RCC 7860 (cell line): ENCODE measurements around the gene P2RY6.

Experiments
- DNase-seq: peaks from one replicate; pipeline ENCODE4 v3.0.0-alpha.2; 2015; ENCODE audit warnings: low spot score
- FAIRE-seq: peaks from 2 replicates; lab custom pipeline; 2012; peaks lifted over from hg19 to GRCh38; lab: Jason Lieb, UNC

Gene P2RY6

DNA sequence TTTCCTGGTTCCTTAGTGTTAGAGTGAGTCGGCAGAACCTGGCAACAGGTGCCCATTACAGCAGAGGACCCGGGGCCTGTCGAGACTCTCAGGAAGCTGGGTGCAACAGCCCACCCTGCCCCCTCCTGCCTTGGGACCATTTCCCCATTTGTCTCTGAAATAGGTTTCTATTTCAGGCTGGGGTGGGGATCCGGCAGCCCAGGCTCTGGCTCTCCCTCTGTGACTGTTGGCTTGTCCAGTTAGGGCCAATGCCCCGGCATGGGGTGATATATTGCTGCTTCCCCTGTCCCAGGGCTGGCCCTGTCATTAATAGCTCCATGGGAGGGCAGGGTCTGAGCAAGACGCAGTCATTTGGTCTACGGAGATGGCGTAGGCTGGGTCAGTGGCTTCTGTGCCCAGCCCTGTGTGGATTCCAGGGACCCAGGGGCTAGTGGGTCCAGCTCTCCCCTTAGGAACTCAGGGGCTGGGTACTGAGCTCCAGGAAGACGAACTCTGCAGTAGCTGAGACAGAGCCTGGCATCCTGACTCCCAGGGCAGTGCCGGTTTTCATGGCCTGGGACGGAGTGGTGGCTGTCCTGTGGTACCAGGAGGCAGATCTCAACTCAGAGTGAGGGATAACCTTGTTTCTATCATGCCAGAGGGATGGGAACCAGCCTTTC lies 2.7 kb downstream of the P2RY6 start:
- FAIRE-seq: no peak

DNA sequence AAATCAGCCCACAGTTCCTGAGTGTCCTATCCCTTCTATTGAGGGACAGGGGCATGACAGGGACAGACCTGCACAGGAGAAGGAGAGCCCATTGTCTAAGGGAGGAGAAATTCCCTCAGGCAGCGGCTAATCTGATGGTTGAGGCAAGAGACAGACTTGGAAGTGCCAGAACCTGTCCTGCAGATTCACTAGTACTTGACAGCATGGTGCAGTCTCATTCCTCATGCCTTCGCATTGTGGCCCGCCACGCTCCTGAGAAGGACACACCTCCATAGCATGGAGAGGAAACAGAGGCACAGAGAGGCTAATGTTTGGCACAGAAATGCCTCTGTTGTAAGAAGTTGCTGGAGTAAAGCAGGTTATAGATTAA lies 3.2 kb downstream of the P2RY6 start:
- no peak for FAIRE-seq
- DNase-seq: no peak

More for the DNA sequence above, 2.7 kb downstream of the P2RY6 start:
- no peak for DNase-seq

DNA sequence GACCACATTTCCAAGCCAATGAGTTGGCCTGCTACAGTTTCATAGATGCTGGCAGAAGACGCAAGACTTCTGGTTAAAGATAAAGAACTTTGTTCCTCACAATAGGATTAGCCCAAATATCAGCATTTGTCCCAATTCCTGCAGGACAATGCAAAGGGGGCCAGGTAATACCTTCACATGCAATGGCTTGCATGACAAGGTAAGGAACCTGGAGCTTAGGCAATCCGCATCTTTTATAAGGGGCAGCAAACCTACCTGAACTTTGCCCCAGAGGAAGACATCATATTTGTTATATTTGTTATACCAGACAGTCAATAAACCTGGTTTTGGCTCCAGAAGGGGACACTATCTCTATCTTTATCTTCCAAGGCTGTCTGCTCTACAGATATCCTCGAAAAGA lies 5.3 kb downstream of the P2RY6 start:
- no peak for FAIRE-seq
- DNase-seq: no peak

GRCh38 chr11:73280626-73281025 lies 8.5 kb downstream of the P2RY6 start:
- DNase-seq (no peak), FAIRE-seq (no peak)

DNA sequence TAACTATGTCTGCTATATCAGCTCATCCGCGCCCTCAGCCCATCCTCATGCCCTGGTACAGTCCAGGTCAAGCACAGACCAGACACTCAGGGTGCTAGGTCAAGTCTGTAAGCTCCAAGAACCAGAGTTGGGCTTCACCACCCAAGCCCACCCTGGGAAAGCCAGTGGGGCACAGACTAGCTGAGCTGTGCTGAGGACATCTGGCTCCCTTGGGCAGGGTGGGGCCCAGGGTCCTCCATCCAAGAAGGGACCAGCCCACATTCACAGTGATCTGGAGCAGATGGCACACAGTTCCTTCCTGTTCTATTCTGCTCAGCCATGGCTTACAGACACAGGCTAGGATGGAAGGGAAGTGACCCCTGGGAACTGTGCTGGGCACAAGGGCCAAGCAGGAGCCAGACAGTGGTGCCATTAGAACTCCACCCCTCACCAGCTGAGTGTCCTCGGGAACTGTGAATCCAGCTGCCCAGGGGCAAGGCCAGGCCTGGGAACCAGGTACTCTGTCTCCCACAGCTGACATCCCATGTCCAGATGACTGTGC lies 9.1 kb downstream of the P2RY6 start:
- DNase-seq (no peak), FAIRE-seq (no peak)

GRCh38 chr11:73281796-73282660 lies 9.9 kb downstream of the P2RY6 start:
- DNase-seq: no peak
- FAIRE-seq: no peak

- DNase-seq: no peak
- no peak for FAIRE-seq
Measured at GRCh38 chr11:73283276-73284000, 11.3 kb downstream of the P2RY6 start.

DNA sequence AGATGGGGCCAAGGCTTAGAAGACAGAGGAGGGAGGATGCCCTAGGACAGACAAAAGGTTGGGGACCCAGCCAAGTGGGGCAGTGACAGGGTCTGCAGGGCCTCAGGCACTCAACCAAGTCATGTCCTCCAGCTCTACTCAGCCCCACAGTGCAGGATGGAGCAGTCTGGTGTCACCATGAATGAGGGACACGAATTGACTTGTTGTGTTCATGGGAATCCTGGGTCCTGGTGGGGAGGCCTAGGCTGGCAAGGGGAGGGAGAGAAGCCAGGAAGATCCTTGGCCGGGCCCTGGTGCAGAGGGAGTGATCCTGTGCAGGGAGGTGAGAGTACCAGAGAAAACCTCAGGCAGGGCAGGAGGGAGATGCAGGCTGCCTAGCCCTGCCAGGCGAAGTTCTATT lies 12.0 kb downstream of the P2RY6 start:
- no peak for DNase-seq
- FAIRE-seq: no peak

DNA sequence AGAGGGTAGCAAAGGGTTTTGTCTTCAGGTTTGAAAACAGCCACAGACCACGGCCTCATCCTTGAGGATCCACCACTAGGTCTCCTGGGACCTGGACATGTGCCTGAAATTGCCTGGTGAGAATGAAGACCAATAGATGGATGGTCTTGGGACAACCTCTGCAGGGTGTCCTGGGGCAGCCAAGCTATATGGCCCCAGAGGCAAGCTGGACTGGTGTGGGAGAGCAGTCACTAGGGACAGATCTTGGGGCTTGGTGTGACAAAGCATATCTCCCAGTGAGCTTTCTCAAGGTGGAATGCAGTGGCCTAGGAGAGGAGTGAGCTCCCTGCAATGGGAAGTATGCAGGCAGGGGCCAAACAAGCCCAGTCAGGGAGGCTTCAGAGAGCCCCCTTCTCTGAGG lies 13.6 kb downstream of the P2RY6 start:
- no peak for FAIRE-seq
- no peak for DNase-seq

DNA sequence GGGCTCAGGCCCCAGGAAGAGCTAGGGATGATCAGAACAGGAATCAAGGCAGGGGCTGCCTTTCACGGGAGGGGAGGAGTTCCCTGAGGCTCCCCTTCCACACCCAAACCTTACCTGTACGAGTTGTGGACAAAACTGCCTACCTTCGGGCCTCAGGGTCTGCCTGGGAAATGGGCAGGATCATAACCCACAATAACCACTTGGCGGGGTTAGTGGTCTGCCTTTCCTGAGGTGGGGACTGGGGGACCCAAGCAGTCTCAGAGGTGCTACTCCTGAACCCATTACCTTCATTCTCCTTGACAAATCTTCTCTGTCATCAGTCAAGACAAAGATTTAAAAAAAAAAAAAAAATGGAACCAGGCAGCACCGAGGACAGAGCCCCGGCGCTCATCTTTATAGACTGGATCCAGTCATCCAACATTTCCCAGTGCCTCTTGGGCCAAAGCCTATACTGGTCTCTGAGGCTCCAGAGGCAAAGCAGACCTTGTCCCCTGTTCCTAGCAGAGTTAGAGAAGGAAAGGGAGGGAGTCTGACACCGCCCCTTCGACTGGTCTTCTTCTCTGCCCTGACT lies 14.2 kb downstream of the P2RY6 start:
- DNase-seq: no peak
- no peak for FAIRE-seq

DNA sequence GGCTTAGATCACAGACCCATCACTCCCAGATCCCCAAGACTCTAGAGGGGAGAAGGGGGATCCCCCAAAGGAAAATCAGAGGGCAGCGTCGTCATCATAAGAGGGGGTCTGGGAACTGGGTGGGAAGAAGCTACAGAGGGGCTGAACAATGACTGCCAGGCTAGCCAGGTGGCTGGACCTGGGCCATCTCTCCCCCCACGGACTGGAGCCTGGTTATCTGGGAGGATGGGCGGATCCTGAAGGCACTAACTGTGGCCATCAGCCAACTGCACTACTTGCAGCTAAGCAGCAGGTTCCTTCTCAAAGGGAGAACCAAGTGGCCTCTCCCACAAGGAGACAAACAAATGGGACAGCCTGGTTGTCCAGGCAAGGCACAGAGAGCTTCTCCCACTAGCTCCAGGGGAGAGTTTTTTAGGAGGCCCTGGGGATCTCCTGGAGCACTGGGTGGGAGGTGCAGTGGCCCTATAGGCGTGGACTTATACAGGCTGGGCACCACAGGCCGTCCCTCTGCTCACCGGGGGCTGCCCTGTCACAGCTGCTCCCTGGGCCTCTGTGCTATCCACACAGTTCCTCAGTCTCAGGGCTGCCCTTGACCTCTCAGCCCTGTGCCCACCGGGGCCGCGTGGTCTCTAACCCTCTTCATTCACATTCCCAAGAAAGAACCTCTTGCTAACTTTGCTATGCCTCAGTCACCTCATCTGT lies 15.4 kb downstream of the P2RY6 start:
- FAIRE-seq (no peak), DNase-seq (no peak)

DNA sequence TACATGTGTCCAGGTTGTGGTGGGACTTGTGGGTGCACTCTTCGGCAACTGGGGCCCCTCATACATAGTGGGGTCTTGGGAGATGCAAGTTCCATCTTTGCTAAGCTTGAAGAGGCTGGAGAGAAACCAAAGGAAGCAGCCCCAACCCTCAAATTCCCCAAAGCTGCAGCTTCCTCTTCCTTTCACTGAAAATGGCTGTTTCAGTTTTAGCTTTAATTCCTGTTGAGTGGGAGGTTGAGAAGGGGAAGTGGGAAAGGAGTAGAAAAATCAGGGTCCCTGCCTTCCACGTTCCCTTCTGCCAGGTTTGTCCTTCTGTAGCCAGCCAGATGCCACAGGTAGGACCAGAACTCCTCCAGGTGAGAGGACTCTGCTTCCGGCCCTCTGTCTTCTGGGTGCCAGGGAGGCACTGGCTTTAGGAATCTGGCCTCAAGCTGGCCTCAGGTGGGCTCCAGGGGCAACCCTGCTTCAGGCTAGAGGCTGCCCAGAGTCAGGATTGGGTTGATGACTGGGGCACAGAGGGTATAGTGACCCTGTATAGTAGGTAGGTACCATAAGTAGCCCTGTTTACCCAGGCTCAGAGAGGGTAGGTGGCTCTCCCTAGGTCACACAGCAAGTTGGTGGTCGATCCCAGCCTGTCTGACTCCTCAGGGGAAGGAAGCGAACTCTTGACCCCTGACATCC lies 16.2 kb downstream of the P2RY6 start:
- no peak for FAIRE-seq
- DNase-seq: no peak

- DNase-seq (peak; percentile 96), FAIRE-seq (peak; percentile 88)
Measured at GRCh38 chr11:73288873-73289707, 17.0 kb downstream of the P2RY6 start.

GRCh38 chr11:73290536-73290935 lies 18.4 kb downstream of the P2RY6 start:
- DNase-seq: no peak
- no peak for FAIRE-seq

- DNase-seq: no peak
- no peak for FAIRE-seq
Measured at GRCh38 chr11:73291196-73291595, 19.1 kb downstream of the P2RY6 start.

DNA sequence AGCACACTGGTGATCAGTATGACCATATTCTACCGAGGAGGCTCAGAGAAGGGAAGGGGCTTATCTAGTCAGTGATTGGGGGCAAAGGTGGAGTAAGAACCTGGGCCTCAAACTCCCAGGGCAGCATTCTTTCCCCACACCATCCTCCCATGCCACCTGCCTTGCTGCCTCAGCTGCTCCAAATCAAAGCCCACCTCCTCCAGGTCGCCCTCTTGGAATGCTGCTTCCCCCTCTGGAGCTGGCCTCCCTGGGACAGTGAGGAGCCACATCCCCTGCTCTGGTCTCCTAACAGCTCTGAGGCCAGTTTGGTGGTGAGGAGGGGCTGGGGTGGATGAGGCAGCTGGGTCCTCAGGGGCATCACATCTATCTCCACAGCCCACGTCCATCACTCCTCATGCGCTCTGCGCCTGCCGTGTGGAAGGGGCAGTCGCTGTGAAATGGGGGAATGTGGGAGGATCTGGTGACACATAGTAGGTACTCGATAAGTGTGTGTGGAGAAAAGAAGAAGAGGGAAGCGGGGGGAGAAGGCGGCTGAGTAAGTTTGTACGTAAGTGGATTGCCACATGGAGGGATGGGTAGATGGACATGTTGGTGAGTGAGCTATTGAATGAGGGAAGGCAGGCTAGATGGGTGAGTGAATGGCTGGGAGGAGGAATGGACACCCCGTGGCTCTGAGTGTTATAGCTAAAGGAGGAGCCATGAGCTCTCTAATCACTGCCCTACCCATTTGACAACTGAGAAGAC lies 19.8 kb downstream of the P2RY6 start:
- no peak for DNase-seq
- no peak for FAIRE-seq

DNA sequence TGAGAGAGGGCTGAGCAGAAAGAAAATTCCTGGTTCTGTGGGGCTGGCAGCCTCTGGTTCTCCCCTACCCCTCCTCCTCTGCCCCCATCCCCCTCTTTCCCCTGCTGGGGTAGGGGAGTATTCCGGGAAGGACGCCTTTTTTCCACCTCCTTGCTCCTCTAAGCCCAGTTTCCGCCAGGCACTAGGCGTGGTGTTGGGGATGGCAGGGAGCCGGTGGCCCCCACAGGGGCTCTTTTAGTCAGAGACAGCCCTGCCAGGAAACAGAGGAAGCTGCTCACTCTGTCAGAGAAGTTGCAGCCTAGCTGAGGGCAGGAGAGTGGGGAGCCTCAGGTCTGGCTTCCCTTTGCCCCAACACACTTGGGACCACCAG lies 20.4 kb downstream of the P2RY6 start:
- no peak for FAIRE-seq
- no peak for DNase-seq

GRCh38 chr11:73293356-73293936 lies 21.3 kb downstream of the P2RY6 start:
- DNase-seq: no peak
- no peak for FAIRE-seq
